ENCODE results near the gene CDH22. TPM values are rescaled to one million over a fixed set of nuclear protein-coding genes. Genes with fewer than 3 reads are reported as not detected.

Gene CDH22
- total RNA-seq, 1 donor from 2014 or later, result 0.13 TPM

- peak overlapping the region; percentile 1 for H3K27ac Mint-ChIP-seq
- peaks cover 44% of the 10 kb centered on the region for H3F3A ChIP-seq (ENCODE audit: low read depth)
- H3K36me3 ChIP-seq, result no peaks in the 10 kb centered on the region
- H3K4me1 ChIP-seq, result peaks cover 55% of the 10 kb centered on the region
- H3K4me2 ChIP-seq, result peak overlapping the region; percentile 60
- DNase-seq (ENCODE audit: low spot score), result peak; percentile 41
- H3K4me3 ChIP-seq, result no peak overlapping the region
- H3K4me1 Mint-ChIP-seq, result peaks cover 36% of the 10 kb centered on the region
- TF ChIP-seq EZH2 (IDR thresholded peaks at IDR 0.05) (no peak), CTCF (IDR thresholded peaks at IDR 0.05) (peak; percentile 2), EZH2phosphoT487 (IDR thresholded peaks at IDR 0.05) (no peak)
- H3K27me3 Mint-ChIP-seq (ENCODE audit: insufficient read depth, low read depth), result peaks cover 17% of the 10 kb centered on the region
- no peaks in the 10 kb centered on the region for H3K9me3 ChIP-seq (ENCODE audit: low read depth)
- H3K9ac ChIP-seq, result no peak overlapping the region
- H3K36me3 Mint-ChIP-seq, result no peaks in the 10 kb centered on the region
- no peak overlapping the region for H2AFZ ChIP-seq (replicated peaks)
- peaks cover 17% of the 10 kb centered on the region for H4K20me1 ChIP-seq (ENCODE audit: low read depth)
- no peaks in the 10 kb centered on the region for H3K79me2 ChIP-seq (ENCODE audit: low read depth)
- peak overlapping the region; percentile 5 for H3K4me3 Mint-ChIP-seq
- H3K27ac ChIP-seq, result no peak overlapping the region
- peaks cover 8% of the 10 kb centered on the region for H3K27me3 ChIP-seq
- no peaks in the 10 kb centered on the region for H3K9me3 Mint-ChIP-seq
Observed at GRCh38 chr20:46139908-46140482, 168.3 kb downstream of the CDH22 start.

GRCh38 chr20:46139266-46139889 is 168.9 kb downstream of the CDH22 start:
- Histone ChIP-seq H2AFZ (replicated peaks) (no peak overlapping the region), H3K9me3 (ENCODE audit: low read depth) (no peaks in the 10 kb centered on the region), H4K20me1 (ENCODE audit: low read depth) (peaks cover 17% of the 10 kb centered on the region), H3K4me1 (peaks cover 58% of the 10 kb centered on the region), H3K4me3 (no peak overlapping the region), H3K27me3 (peaks cover 8% of the 10 kb centered on the region), H3K79me2 (ENCODE audit: low read depth) (no peaks in the 10 kb centered on the region), H3K4me2 (peak overlapping the region; percentile 60), H3K27ac (no peak overlapping the region), H3K36me3 (no peaks in the 10 kb centered on the region), H3F3A (ENCODE audit: low read depth) (peaks cover 46% of the 10 kb centered on the region), H3K9ac (no peak overlapping the region)
- H3K27me3 Mint-ChIP-seq (ENCODE audit: insufficient read depth, low read depth), result peaks cover 17% of the 10 kb centered on the region
- DNase-seq (ENCODE audit: low spot score), result peak; percentile 72
- H3K36me3 Mint-ChIP-seq, result no peaks in the 10 kb centered on the region
- H3K4me3 Mint-ChIP-seq, result peak overlapping the region; percentile 5
- TF ChIP-seq EZH2 (IDR thresholded peaks at IDR 0.05) (no peak), CTCF (IDR thresholded peaks at IDR 0.05) (peak; percentile 27)
- peak overlapping the region; percentile 1 for H3K27ac Mint-ChIP-seq
- H3K4me1 Mint-ChIP-seq, result peaks cover 38% of the 10 kb centered on the region
- H3K9me3 Mint-ChIP-seq, result no peaks in the 10 kb centered on the region

- DNase-seq (ENCODE audit: low spot score), result no peak
- Mint-ChIP-seq H3K36me3 (no peaks in the 10 kb centered on the region), H3K27me3 (ENCODE audit: insufficient read depth, low read depth) (peaks cover 16% of the 10 kb centered on the region), H3K9me3 (no peaks in the 10 kb centered on the region), H3K4me1 (peaks cover 38% of the 10 kb centered on the region), H3K27ac (no peak overlapping the region), H3K4me3 (no peak overlapping the region)
- H3K4me3 ChIP-seq, result no peak overlapping the region
- H4K20me1 ChIP-seq (ENCODE audit: low read depth), result peaks cover 17% of the 10 kb centered on the region
- H3F3A ChIP-seq (ENCODE audit: low read depth), result peaks cover 46% of the 10 kb centered on the region
- no peak overlapping the region for H3K9ac ChIP-seq
- H2AFZ ChIP-seq (replicated peaks), result no peak overlapping the region
- H3K27ac ChIP-seq, result no peak overlapping the region
- peaks cover 8% of the 10 kb centered on the region for H3K27me3 ChIP-seq
- no peaks in the 10 kb centered on the region for H3K79me2 ChIP-seq (ENCODE audit: low read depth)
- no peaks in the 10 kb centered on the region for H3K9me3 ChIP-seq (ENCODE audit: low read depth)
- peaks cover 58% of the 10 kb centered on the region for H3K4me1 ChIP-seq
- no peaks in the 10 kb centered on the region for H3K36me3 ChIP-seq
- TF ChIP-seq EZH2 (IDR thresholded peaks at IDR 0.05), result no peak
- no peak for TF ChIP-seq CTCF (IDR thresholded peaks at IDR 0.05)
- TF ChIP-seq EZH2phosphoT487 (IDR thresholded peaks at IDR 0.05), result no peak
- H3K4me2 ChIP-seq, result no peak overlapping the region
Observed at GRCh38 chr20:46137816-46138215, 170.5 kb downstream of the CDH22 start.
